ENCODE results near the gene BST1. TPM values are rescaled to one million over a fixed set of nuclear protein-coding genes. Genes with fewer than 3 reads are reported as not detected.

The BST1 gene
- polyA plus RNA-seq (2011; rRNA removed), result 23.7 and 27.6 TPM in 2 replicates
- polyA minus RNA-seq (2011; rRNA and poly(A)+ RNA removed), result 5.7 and 6.9 TPM in 2 replicates

DNA sequence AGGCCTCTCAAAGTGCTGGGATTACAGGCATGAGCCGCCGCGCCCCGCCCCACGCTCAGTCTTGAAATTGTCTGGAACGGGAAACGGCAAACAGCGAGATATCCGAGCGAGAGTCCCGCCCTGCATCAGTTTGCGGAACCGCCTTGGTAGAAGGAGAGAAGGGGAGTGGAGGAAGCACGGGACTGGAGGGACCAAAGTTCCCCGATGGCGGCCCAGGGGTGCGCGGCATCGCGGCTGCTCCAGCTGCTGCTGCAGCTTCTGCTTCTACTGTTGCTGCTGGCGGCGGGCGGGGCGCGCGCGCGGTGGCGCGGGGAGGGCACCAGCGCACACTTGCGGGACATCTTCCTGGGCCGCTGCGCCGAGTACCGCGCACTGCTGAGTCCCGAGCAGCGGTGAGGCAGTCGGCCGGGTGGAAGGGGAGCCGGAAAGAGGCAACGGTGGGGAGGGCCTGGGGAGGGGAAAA lies at the start of gene BST1:
Gene BST1 (plus strand): TSS at position 125 of the 463 bp plus-strand sequence. CDS start 80 bp downstream, at position 205.
- Histone ChIP-seq H3K27me3 (ENCODE audit: control insufficient read depth, insufficient read depth, low read length) (no peaks in the 10 kb centered on the region), H3K4me3 (ENCODE audit: low read depth, low read length) (peak within 1 kb of the TSS; percentile 62), H3K27ac (ENCODE audit: low read depth, low read length) (no peak within 1 kb of the TSS), H3K9me3 (ENCODE audit: control insufficient read depth, insufficient read depth, low read length) (no peaks in the 10 kb centered on the region)
- no peak for DNase-seq (ENCODE audit: low read depth, low spot score)
- TF ChIP-seq CTCF (IDR thresholded peaks at IDR 0.05; ENCODE audit: low read depth, low read length), result no peak
- POLR2A ChIA-PET, result interaction anchor here (0.9 kb wide), 1 partner anchor 21 kb away, joined by 4 read pairs; the partner anchor contains the start of gene FAM200B
- CTCF ChIA-PET, result no interaction called here

DNA sequence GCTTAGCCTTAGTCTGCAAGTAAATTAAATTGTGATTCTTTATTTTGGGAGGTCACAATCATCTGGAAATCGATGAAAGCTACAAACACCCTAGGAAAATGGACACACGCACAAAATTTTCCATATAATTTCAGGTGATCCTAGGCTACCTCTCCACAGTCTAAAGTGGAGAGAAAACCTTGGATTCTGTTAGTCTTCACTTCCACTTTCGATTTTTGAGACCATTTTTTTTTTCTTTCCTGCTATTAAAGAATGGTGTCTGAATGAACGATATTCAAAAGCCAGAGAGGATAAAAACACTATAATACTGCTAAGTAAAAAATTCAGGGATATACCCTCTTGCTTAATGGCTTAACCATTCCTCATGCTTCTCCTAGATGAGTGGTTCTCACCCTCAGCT lies 49.4 kb upstream of the BST1 start:
- CTCF ChIA-PET, result interaction anchor here (0.5 to 1.2 kb wide), 2 partner anchors 29 to 90 kb away, joined by 3 to 4 read pairs; no protein-coding TSS in a partner anchor
- no peak overlapping the region for H3K27ac ChIP-seq (ENCODE audit: low read depth, low read length)
- H3K4me3 ChIP-seq (ENCODE audit: low read depth, low read length), result peak overlapping the region; percentile 77
- DNase-seq (ENCODE audit: low read depth, low spot score), result no peak
- POLR2A ChIA-PET, result interaction anchor here (1.1 to 4.4 kb wide), 3 partner anchors 28 to 55 kb away, joined by 3 to 25 read pairs (median 4); partner anchors contain the start of gene FAM200B
- H3K27me3 ChIP-seq (ENCODE audit: control insufficient read depth, insufficient read depth, low read length), result no peaks in the 10 kb centered on the region
- no peak for TF ChIP-seq CTCF (IDR thresholded peaks at IDR 0.05; ENCODE audit: low read depth, low read length)
- H3K9me3 ChIP-seq (ENCODE audit: control insufficient read depth, insufficient read depth, low read length), result peaks cover 5% of the 10 kb centered on the region

DNA sequence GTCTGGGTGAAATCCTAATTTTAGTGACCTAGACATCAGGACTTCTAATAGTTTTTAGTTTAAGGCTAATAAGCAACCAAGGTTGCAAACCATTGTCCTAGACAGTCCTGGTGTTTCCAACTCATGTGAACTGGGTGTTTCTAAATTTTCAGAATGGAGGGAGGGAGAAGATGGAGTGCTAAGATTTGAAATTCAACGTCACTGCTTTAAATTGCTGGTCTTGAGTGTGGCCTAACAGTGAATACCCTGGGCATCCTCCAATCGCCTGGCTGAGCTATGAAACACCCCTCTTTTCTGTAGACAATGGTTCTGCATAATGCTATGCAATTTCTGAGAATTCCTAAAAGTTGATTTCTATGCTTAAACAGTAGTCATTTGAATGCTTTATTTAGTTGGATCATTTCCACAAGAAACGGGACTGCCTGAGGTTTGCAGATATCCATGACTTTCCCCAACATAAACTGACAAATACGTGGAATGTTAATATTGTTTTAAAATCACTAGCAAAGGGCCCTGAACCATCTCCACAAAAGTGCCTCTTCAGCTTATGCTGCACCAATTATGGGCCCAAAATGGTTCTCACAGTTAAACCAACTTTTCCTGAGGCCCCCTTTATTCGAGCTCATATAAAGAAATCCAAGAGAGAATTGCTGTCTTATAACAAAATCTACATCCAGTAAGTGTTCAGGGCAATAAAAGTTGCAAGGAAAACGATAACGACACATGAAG lies 48.8 kb upstream of the BST1 start:
- POLR2A ChIA-PET, result interaction anchor here (0.7 to 4.4 kb wide), 5 partner anchors 13 to 165 kb away, joined by 3 to 25 read pairs (median 4); partner anchors contain the start of gene FAM200B
- no peaks in the 10 kb centered on the region for H3K27me3 ChIP-seq (ENCODE audit: control insufficient read depth, insufficient read depth, low read length)

DNA sequence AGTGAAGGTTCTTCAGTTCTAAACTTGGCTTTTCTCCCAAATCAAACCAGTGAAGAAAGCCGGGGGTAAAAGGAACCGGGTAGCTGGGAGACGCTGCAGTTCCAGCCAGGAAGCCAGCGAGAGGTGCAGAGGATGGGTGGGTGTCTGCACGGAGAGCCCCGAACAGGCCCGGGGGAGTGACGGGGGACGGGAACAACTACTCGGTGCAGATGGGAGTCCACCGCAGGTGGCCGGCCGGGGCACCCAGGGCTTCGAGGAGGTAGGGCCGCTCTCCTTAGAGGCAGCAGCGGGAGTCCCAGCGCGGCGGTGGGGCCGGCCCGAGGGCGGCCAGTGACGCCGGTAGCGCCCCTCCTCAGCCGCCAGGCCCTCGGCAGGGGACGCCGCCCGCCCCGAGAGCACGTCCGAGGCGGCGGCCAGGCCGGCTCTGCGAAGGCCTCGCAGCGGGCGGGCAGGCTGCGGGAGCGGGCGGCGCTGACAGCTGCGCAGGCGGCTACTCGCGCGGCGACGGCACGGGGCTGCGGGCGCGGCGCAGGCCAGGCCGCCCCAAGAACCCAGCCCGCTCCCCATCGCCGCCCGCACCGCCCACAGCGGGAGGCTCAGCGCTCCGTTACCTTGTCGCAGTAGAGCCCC lies 48.2 kb upstream of the BST1 start:
- no peak for DNase-seq (ENCODE audit: low read depth, low spot score)
- Histone ChIP-seq H3K9me3 (ENCODE audit: control insufficient read depth, insufficient read depth, low read length) (peaks cover 5% of the 10 kb centered on the region), H3K27ac (ENCODE audit: low read depth, low read length) (peak overlapping the region; percentile 60), H3K27me3 (ENCODE audit: control insufficient read depth, insufficient read depth, low read length) (no peaks in the 10 kb centered on the region), H3K4me3 (ENCODE audit: low read depth, low read length) (peak overlapping the region; percentile 77)
- CTCF ChIA-PET, result interaction anchor here (0.7 to 1.1 kb wide), 2 partner anchors 54 to 151 kb away, joined by 3 read pairs; no protein-coding TSS in a partner anchor
- POLR2A ChIA-PET, result interaction anchor here (0.7 to 4.4 kb wide), 6 partner anchors 12 to 165 kb away, joined by 3 to 25 read pairs (median 4); partner anchors contain the start of gene FAM200B
- no peak for TF ChIP-seq CTCF (IDR thresholded peaks at IDR 0.05; ENCODE audit: low read depth, low read length)

More for the DNA sequence above, 48.8 kb upstream of the BST1 start:
- peak overlapping the region; percentile 77 for H3K4me3 ChIP-seq (ENCODE audit: low read depth, low read length)
- CTCF ChIA-PET, result interaction anchor here (0.5 to 1.2 kb wide), 4 partner anchors 29 to 151 kb away, joined by 3 to 4 read pairs (median 3); no protein-coding TSS in a partner anchor
- DNase-seq (ENCODE audit: low read depth, low spot score), result no peak
- peaks cover 5% of the 10 kb centered on the region for H3K9me3 ChIP-seq (ENCODE audit: control insufficient read depth, insufficient read depth, low read length)
- TF ChIP-seq CTCF (IDR thresholded peaks at IDR 0.05; ENCODE audit: low read depth, low read length), result no peak
- no peak overlapping the region for H3K27ac ChIP-seq (ENCODE audit: low read depth, low read length)
